CD4-positive, alpha-beta T cell treated with Interferon gamma for 1 hour (primary cell): ENCODE results near the gene COL1A2.
A peak's percentile ranks its signal among the peaks of the same experiment; 100 is the strongest.

Experiments
- DNase-seq: peaks from one replicate; pipeline ENCODE4 v3.0.0-alpha.2; 2020

The COL1A2 gene

GRCh38 chr7:94384315-94384714, 10.4 kb upstream of the COL1A2 start:
- no peak for DNase-seq

GRCh38 chr7:94386416-94386815, 8.3 kb upstream of the COL1A2 start:
- no peak for DNase-seq

- no peak for DNase-seq
Measured at GRCh38 chr7:94388540-94388939, 6.2 kb upstream of the COL1A2 start.

- no peak for DNase-seq
Measured at GRCh38 chr7:94389381-94389780, 5.3 kb upstream of the COL1A2 start.

- no peak for DNase-seq
Measured at GRCh38 chr7:94391726-94392392, 2.8 kb upstream of the COL1A2 start.

GRCh38 chr7:94392393-94392786, 2.3 kb upstream of the COL1A2 start:
- no peak for DNase-seq

GRCh38 chr7:94393246-94394108, 1.2 kb upstream of the COL1A2 start:
- no peak for DNase-seq

GRCh38 chr7:94394109-94394436, 622 bp upstream of the COL1A2 start:
- DNase-seq, result no peak

- DNase-seq, result peak; percentile 28
Measured at GRCh38 chr7:94395141-94396036, 694 bp downstream of the COL1A2 start.

GRCh38 chr7:94396037-94396431, 1.3 kb downstream of the COL1A2 start:
- no peak for DNase-seq

GRCh38 chr7:94396596-94396995, 1.9 kb downstream of the COL1A2 start:
- DNase-seq, result no peak

GRCh38 chr7:94397722-94398121, 3.0 kb downstream of the COL1A2 start:
- DNase-seq, result no peak

- no peak for DNase-seq
Measured at GRCh38 chr7:94398841-94399240, 4.1 kb downstream of the COL1A2 start.

- DNase-seq, result no peak
Measured at GRCh38 chr7:94400022-94400421, 5.3 kb downstream of the COL1A2 start.

GRCh38 chr7:94400643-94401427, 6.1 kb downstream of the COL1A2 start:
- DNase-seq, result no peak

- DNase-seq, result no peak
Measured at GRCh38 chr7:94401428-94401814, 6.7 kb downstream of the COL1A2 start.

GRCh38 chr7:94403546-94403945, 8.9 kb downstream of the COL1A2 start:
- DNase-seq, result no peak

- no peak for DNase-seq
Measured at GRCh38 chr7:94405506-94405905, 10.8 kb downstream of the COL1A2 start.

- no peak for DNase-seq
Measured at GRCh38 chr7:94406696-94407095, 12.0 kb downstream of the COL1A2 start.

- no peak for DNase-seq
Measured at GRCh38 chr7:94409200-94409948, 14.7 kb downstream of the COL1A2 start.

- no peak for DNase-seq
Measured at GRCh38 chr7:94410413-94411187, 15.9 kb downstream of the COL1A2 start.
